Immature natural killer cell (primary cell): ENCODE results near the gene MAP7D2. TPM values are rescaled to one million over a fixed set of nuclear protein-coding genes. Genes with fewer than 3 reads are reported as not detected.
"Not testable (repeated sequence)": the region's sequence is repeated elsewhere in the genome, so short reads cannot be mapped to it uniquely, and the experiment has no call there.

Experiments used
- DNase-seq, 3 donors: peaks; one replicate each; pipeline ENCODE4 v3.0.0; 2022; ENCODE audit warnings: mixed read lengths in 1 of 3
- H3K27ac Mint-ChIP-seq, 6 donors: one replicate each; pipeline ENCODE4 v1.8.0; 2020; ENCODE audit warnings: mixed read lengths in 6 of 6, mild to moderate bottlenecking in 5 of 6, inconsistent platforms in 4 of 6, moderate library complexity in 3 of 6
- H3K27me3 Mint-ChIP-seq, 3 donors: one replicate each; pipeline ENCODE4 v1.8.0; 2020 to 2021; ENCODE audit warnings: low read depth in 3 of 3, mild to moderate bottlenecking in 3 of 3, mixed read lengths in 3 of 3, moderate library complexity in 3 of 3, inconsistent platforms in 1 of 3
- H3K36me3 Mint-ChIP-seq, 3 donors: one replicate each; pipeline ENCODE4 v1.8.0; 2020; ENCODE audit warnings: mixed read lengths in 3 of 3, inconsistent platforms in 2 of 3, mild to moderate bottlenecking in 2 of 3
- H3K4me1 Mint-ChIP-seq, 2 donors: one replicate each; pipeline ENCODE4 v1.8.0; 2020; ENCODE audit warnings: inconsistent platforms in 2 of 2, mild to moderate bottlenecking in 2 of 2, mixed read lengths in 2 of 2, moderate library complexity in 1 of 2
- H3K4me3 Mint-ChIP-seq, 5 donors: one replicate each; pipeline ENCODE4 v1.8.0; 2020; ENCODE audit warnings: mild to moderate bottlenecking in 5 of 5, mixed read lengths in 5 of 5, inconsistent platforms in 3 of 5, moderate library complexity in 3 of 5
- H3K9me3 Mint-ChIP-seq, 6 donors: one replicate each; pipeline ENCODE4 v1.8.0; 2020; ENCODE audit warnings: mild to moderate bottlenecking in 6 of 6, mixed read lengths in 6 of 6, inconsistent platforms in 4 of 6, moderate library complexity in 3 of 6
- polyA plus RNA-seq, 3 donors: library from polyadenylated mRNA; unstranded; fragments of 300-500 nt; fragmentation: Illumina TruSeq; gene quantifications; one replicate each; pipeline ENCODE4 v1.2.3, GENCODE V29; 2021

Gene MAP7D2
- polyA plus RNA-seq, 3 donors from 2014 or later, result not detected

- H3K36me3 Mint-ChIP-seq, result peaks cover 3 to 61% (median 32%) of the 10 kb centered on the region in 3 donors
- peaks cover 7 to 18% of the 10 kb centered on the region in 2 donors for H3K4me1 Mint-ChIP-seq
- no peaks in the 10 kb centered on the region for H3K9me3 Mint-ChIP-seq
- peak overlapping the region in 1 of 6 donors; percentile 23 for H3K27ac Mint-ChIP-seq
- peaks cover 0 to 2% (median 0%) of the 10 kb centered on the region in 3 donors for H3K27me3 Mint-ChIP-seq
- no peak for DNase-seq
- no peak overlapping the region for H3K4me3 Mint-ChIP-seq
Observed at GRCh38 chrX:20132666-20133065, 16.0 kb upstream of the MAP7D2 start.

- no peaks in the 10 kb centered on the region for H3K9me3 Mint-ChIP-seq
Observed at GRCh38 chrX:20130357-20130756, 13.7 kb upstream of the MAP7D2 start.

GRCh38 chrX:20129547-20129946 lies 12.8 kb upstream of the MAP7D2 start:
- H3K4me1 Mint-ChIP-seq, result peaks cover 0 to 1% of the 10 kb centered on the region in 2 donors
- no peaks in the 10 kb centered on the region for H3K9me3 Mint-ChIP-seq
- H3K4me3 Mint-ChIP-seq, result no peak overlapping the region
- DNase-seq, result no peak
- H3K36me3 Mint-ChIP-seq, result peaks cover 3 to 36% (median 20%) of the 10 kb centered on the region in 3 donors
- no peak overlapping the region for H3K27ac Mint-ChIP-seq
- peaks cover 0 to 2% (median 0%) of the 10 kb centered on the region in 3 donors for H3K27me3 Mint-ChIP-seq

More at GRCh38 chrX:20130357-20130756, 13.7 kb upstream of the MAP7D2 start:
- Mint-ChIP-seq H3K27ac (peak overlapping the region in 1 of 6 donors; percentile 26), H3K4me3 (no peak overlapping the region), H3K27me3 (peaks cover 0 to 2% (median 0%) of the 10 kb centered on the region in 3 donors), H3K4me1 (peaks cover 1 to 2% of the 10 kb centered on the region in 2 donors), H3K36me3 (peaks cover 3 to 39% (median 22%) of the 10 kb centered on the region in 3 donors)
- DNase-seq, result no peak

- no peaks in the 10 kb centered on the region for H3K9me3 Mint-ChIP-seq
- peaks cover 3 to 36% (median 16%) of the 10 kb centered on the region in 3 donors for H3K36me3 Mint-ChIP-seq
- no peak overlapping the region for H3K4me3 Mint-ChIP-seq
- peaks cover 0 to 2% (median 0%) of the 10 kb centered on the region in 3 donors for H3K27me3 Mint-ChIP-seq
- DNase-seq, result no peak
- H3K4me1 Mint-ChIP-seq, result peaks cover 0 to 1% of the 10 kb centered on the region in 2 donors
- peak overlapping the region in 1 of 6 donors; percentile 6 for H3K27ac Mint-ChIP-seq
Observed at GRCh38 chrX:20128670-20129069, 12.0 kb upstream of the MAP7D2 start.

GRCh38 chrX:20127440-20127839 lies 10.7 kb upstream of the MAP7D2 start:
- H3K27ac Mint-ChIP-seq, H3K4me1 Mint-ChIP-seq, H3K27me3 Mint-ChIP-seq, H3K9me3 Mint-ChIP-seq, H3K4me3 Mint-ChIP-seq: not testable (repeated sequence)
- H3K36me3 Mint-ChIP-seq, result peaks cover 3 to 27% (median 10%) of the 10 kb centered on the region in 3 donors
- DNase-seq, result peak in 1 of 3 donors; percentile 19

- H3K4me1 Mint-ChIP-seq, H3K27me3 Mint-ChIP-seq, DNase-seq, H3K9me3 Mint-ChIP-seq, H3K27ac Mint-ChIP-seq, H3K4me3 Mint-ChIP-seq: not testable (repeated sequence)
- H3K36me3 Mint-ChIP-seq, result peaks cover 3 to 26% (median 10%) of the 10 kb centered on the region in 3 donors
Observed at GRCh38 chrX:20126833-20127232, 10.1 kb upstream of the MAP7D2 start.

GRCh38 chrX:20124964-20125363 lies 8.3 kb upstream of the MAP7D2 start:
- Mint-ChIP-seq H3K27ac (peak overlapping the region in 1 of 6 donors; percentile 19), H3K9me3 (no peaks in the 10 kb centered on the region)

GRCh38 chrX:20118065-20118824 lies 1.5 kb upstream of the MAP7D2 start:
- no peaks in the 10 kb centered on the region for H3K9me3 Mint-ChIP-seq
- peaks cover 0 to 2% of the 10 kb centered on the region in 2 donors for H3K4me1 Mint-ChIP-seq
- H3K36me3 Mint-ChIP-seq, result peaks cover 0 to 4% (median 0%) of the 10 kb centered on the region in 3 donors
- no peak for DNase-seq
- H3K27ac Mint-ChIP-seq, result no peak overlapping the region
- peaks cover 2 to 13% (median 4%) of the 10 kb centered on the region in 3 donors for H3K27me3 Mint-ChIP-seq
- H3K4me3 Mint-ChIP-seq, result no peak overlapping the region

More at GRCh38 chrX:20124964-20125363, 8.3 kb upstream of the MAP7D2 start:
- Mint-ChIP-seq H3K27me3 (peaks cover 0 to 2% (median 0%) of the 10 kb centered on the region in 3 donors), H3K36me3 (peaks cover 0 to 19% (median 6%) of the 10 kb centered on the region in 3 donors), H3K4me3 (no peak overlapping the region), H3K4me1 (no peaks in the 10 kb centered on the region)
- DNase-seq, result no peak

- Mint-ChIP-seq H3K9me3 (no peaks in the 10 kb centered on the region), H3K27me3 (peaks cover 2 to 13% (median 4%) of the 10 kb centered on the region in 3 donors), H3K27ac (no peak overlapping the region), H3K4me3 (no peak overlapping the region), H3K4me1 (peaks cover 0 to 2% of the 10 kb centered on the region in 2 donors), H3K36me3 (peaks cover 0 to 4% (median 0%) of the 10 kb centered on the region in 3 donors)
- no peak for DNase-seq
Observed at GRCh38 chrX:20116087-20116576, 575 bp downstream of the MAP7D2 start.

- no peak for DNase-seq
- no peaks in the 10 kb centered on the region for H3K9me3 Mint-ChIP-seq
- no peak overlapping the region for H3K4me3 Mint-ChIP-seq
- H3K27ac Mint-ChIP-seq, result no peak overlapping the region
- peaks cover 0 to 2% of the 10 kb centered on the region in 2 donors for H3K4me1 Mint-ChIP-seq
- H3K27me3 Mint-ChIP-seq, result peaks cover 2 to 9% (median 4%) of the 10 kb centered on the region in 3 donors
- peaks cover 0 to 4% (median 0%) of the 10 kb centered on the region in 3 donors for H3K36me3 Mint-ChIP-seq
Observed at GRCh38 chrX:20112022-20112774, 4.5 kb downstream of the MAP7D2 start.

GRCh38 chrX:20111271-20111670 lies 5.4 kb downstream of the MAP7D2 start:
- Mint-ChIP-seq H3K36me3 (peaks cover 0 to 4% (median 0%) of the 10 kb centered on the region in 3 donors), H3K4me3 (no peak overlapping the region), H3K9me3 (no peaks in the 10 kb centered on the region), H3K27ac (peak overlapping the region in 1 of 6 donors; percentile 16), H3K4me1 (peaks cover 0 to 2% of the 10 kb centered on the region in 2 donors), H3K27me3 (peaks cover 2 to 11% (median 4%) of the 10 kb centered on the region in 3 donors)
- DNase-seq, result no peak

- Mint-ChIP-seq H3K4me3 (no peak overlapping the region), H3K27me3 (peaks cover 0 to 2% (median 0%) of the 10 kb centered on the region in 3 donors), H3K4me1 (no peaks in the 10 kb centered on the region), H3K27ac (peak overlapping the region in 1 of 6 donors; percentile 26), H3K9me3 (no peaks in the 10 kb centered on the region), H3K36me3 (no peaks in the 10 kb centered on the region)
- no peak for DNase-seq
Observed at GRCh38 chrX:20101934-20102581, 14.6 kb downstream of the MAP7D2 start.

GRCh38 chrX:20091499-20091898 lies 25.2 kb downstream of the MAP7D2 start:
- no peaks in the 10 kb centered on the region for H3K4me1 Mint-ChIP-seq
- no peak overlapping the region for H3K27ac Mint-ChIP-seq
- H3K9me3 Mint-ChIP-seq, result no peaks in the 10 kb centered on the region
- H3K36me3 Mint-ChIP-seq, result no peaks in the 10 kb centered on the region
- DNase-seq, result no peak
- peaks cover 0 to 13% (median 0%) of the 10 kb centered on the region in 3 donors for H3K27me3 Mint-ChIP-seq
- H3K4me3 Mint-ChIP-seq, result no peak overlapping the region
